ENCODE results near the gene PHF12. TPM values are rescaled to one million over a fixed set of nuclear protein-coding genes. Genes with fewer than 3 reads are reported as not detected.

PHF12 gene
- polyA plus RNA-seq, 1 experiment: 16.5 TPM

DNA sequence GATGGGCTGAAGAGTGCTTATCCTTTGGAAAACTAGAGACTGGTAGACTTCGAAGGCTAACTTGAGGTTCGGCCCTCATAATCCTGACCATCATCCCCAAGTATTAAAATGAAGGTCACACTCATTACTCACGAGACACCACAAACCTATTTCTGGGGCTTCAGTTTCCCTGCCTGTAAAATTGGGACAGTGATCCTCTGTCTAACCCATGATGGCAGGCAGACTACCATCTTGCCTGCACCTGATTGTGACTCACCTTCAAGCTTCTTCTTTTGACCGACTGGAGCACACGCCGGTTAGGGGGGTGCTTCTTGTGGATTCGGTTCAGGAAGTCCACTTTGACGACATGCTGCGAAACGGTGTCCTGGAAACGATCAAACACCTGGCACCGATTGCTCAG is 34.3 kb downstream of the PHF12 start:
- Histone ChIP-seq H3K4me3 (ENCODE audit: low read depth, low read length) (no peak overlapping the region), H3K36me3 (ENCODE audit: control insufficient read depth, insufficient read depth, low read length) (peaks cover 42% of the 10 kb centered on the region), H3K27me3 (ENCODE audit: control insufficient read depth, insufficient read depth, low read length) (no peaks in the 10 kb centered on the region)
- ChIA-PET CTCF (interaction anchor here (0.7 to 4.7 kb wide), 11 partner anchors 8 to 190 kb away, joined by 3 to 43 read pairs (median 5); partner anchors contain the start of genes DHRS13 and TLCD1), POLR2A (no interaction called here)
- TF ChIP-seq, protein P1, sequence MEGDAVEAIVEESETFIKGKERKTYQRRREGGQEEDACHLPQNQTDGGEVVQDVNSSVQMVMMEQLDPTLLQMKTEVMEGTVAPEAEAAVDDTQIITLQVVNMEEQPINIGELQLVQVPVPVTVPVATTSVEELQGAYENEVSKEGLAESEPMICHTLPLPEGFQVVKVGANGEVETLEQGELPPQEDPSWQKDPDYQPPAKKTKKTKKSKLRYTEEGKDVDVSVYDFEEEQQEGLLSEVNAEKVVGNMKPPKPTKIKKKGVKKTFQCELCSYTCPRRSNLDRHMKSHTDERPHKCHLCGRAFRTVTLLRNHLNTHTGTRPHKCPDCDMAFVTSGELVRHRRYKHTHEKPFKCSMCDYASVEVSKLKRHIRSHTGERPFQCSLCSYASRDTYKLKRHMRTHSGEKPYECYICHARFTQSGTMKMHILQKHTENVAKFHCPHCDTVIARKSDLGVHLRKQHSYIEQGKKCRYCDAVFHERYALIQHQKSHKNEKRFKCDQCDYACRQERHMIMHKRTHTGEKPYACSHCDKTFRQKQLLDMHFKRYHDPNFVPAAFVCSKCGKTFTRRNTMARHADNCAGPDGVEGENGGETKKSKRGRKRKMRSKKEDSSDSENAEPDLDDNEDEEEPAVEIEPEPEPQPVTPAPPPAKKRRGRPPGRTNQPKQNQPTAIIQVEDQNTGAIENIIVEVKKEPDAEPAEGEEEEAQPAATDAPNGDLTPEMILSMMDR (IDR thresholded peaks at IDR 0.05; ENCODE audit: insufficient read depth, low read depth, low read length): no peak
- no peak for DNase-seq (ENCODE audit: low read depth)

DNA sequence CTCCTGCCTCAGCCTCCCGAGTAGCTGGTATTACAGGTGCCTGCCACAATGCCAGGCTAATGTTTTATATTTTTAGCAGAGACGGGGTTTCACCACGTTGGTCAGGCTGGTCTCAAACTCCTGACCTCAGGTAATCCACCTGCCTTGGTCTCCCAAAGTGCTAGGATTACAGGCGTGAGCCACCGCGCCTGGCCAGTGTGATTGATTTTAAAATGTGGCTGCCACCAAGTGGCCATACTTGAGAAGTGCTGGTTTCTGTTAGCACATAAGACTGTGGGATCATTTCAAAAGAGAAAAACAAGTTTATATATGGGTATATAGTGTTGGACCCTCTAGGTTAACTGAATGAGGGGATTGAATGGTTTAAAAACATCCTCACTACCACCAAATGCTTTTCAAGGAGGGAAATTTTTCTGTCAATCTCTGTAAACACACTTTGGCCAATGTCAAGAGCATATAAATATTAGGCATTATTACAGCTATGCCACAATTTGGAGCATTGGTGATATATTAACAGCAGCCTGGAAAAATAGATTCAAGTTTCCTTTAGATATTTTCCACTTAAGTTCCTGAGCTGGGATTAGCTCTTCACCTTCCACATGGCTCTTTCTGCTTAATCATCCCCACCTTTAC is 34.9 kb downstream of the PHF12 start:
- Histone ChIP-seq H3K36me3 (ENCODE audit: control insufficient read depth, insufficient read depth, low read length) (peaks cover 45% of the 10 kb centered on the region), H3K27me3 (ENCODE audit: control insufficient read depth, insufficient read depth, low read length) (no peaks in the 10 kb centered on the region), H3K4me3 (ENCODE audit: low read depth, low read length) (no peak overlapping the region)
- no peak for DNase-seq (ENCODE audit: low read depth)
- TF ChIP-seq, protein P1 (IDR thresholded peaks at IDR 0.05; ENCODE audit: insufficient read depth, low read depth, low read length): peak; percentile 64
- CTCF ChIA-PET: interaction anchor here (0.7 to 4.7 kb wide), 15 partner anchors 9 to 189 kb away, joined by 3 to 43 read pairs (median 5); partner anchors contain the start of genes DHRS13, FLOT2 and TLCD1
- POLR2A ChIA-PET: no interaction called here

DNA sequence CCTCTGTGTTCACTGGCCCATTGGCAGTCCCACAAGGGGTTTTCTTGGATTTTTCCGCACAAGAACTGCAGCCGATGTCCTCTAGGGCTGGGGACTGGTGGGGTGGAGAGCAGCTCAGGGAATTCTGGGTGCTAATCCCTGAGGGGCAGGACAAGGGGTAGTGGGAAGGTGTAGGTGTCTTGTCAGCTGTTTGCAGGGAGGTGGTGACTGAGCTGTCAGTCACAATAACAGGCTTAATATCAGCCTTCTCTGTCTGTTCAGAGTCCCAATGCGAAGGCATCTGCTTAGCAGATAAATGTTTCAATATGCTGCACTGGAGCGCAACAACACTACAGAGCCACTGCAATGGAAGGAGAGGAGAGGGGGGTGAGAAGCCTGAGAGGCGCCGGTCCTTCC is 38.4 kb downstream of the PHF12 start:
- CTCF ChIA-PET: interaction anchor here (0.5 to 7.4 kb wide), 11 partner anchors 13 to 392 kb away, joined by 3 to 48 read pairs (median 4); partner anchors contain the start of genes FLOT2, NEK8 and TLCD1
- Histone ChIP-seq H3K4me3 (ENCODE audit: low read depth, low read length) (no peak overlapping the region), H3K27me3 (ENCODE audit: control insufficient read depth, insufficient read depth, low read length) (no peaks in the 10 kb centered on the region), H3K36me3 (ENCODE audit: control insufficient read depth, insufficient read depth, low read length) (peaks cover 46% of the 10 kb centered on the region)
- no peak for DNase-seq (ENCODE audit: low read depth)
- TF ChIP-seq, protein P1 (IDR thresholded peaks at IDR 0.05; ENCODE audit: insufficient read depth, low read depth, low read length): no peak
- POLR2A ChIA-PET: no interaction called here

DNA sequence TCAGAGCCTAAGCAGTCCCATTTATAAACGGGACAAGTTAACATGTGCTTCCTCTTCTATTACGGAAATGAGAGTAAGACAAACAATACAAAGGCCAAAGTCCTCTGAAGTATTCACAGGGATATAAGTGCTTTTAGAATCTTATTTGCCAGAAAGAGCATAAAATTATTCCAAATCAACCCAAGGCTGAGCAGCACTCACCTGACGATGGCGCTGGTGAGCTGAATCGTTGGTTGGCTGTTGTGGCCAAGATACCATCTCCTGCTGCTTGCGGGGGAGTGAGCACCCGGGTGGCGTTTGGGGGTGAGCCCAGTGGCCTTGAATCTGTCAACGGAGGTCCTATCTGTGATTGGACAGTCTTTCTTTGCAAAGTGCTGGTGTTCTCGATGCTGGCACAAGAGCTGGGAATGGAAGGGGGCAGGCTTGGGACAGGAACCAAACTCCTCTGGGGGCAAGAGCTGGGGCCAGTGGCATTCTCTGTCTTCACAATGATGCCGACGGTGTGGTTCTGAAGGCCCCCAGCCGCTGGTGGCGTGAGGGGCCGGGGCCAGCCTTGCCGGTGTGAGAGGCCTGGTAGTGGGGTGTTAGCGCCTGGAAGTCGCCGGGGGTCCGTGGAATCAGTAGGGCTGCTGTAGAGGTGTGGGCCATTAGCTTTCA is 38.9 kb downstream of the PHF12 start:
- peaks cover 46% of the 10 kb centered on the region for H3K36me3 ChIP-seq (ENCODE audit: control insufficient read depth, insufficient read depth, low read length)
- no peak for DNase-seq (ENCODE audit: low read depth)
- H3K27me3 ChIP-seq (ENCODE audit: control insufficient read depth, insufficient read depth, low read length): no peaks in the 10 kb centered on the region
- POLR2A ChIA-PET: no interaction called here
- TF ChIP-seq, protein P1 (IDR thresholded peaks at IDR 0.05; ENCODE audit: insufficient read depth, low read depth, low read length): peak; percentile 29
- CTCF ChIA-PET: interaction anchor here (0.5 to 7.4 kb wide), 12 partner anchors 9 to 393 kb away, joined by 3 to 48 read pairs (median 4); partner anchors contain the start of genes DHRS13, FLOT2, NEK8 and TLCD1
- no peak overlapping the region for H3K4me3 ChIP-seq (ENCODE audit: low read depth, low read length)

DNA sequence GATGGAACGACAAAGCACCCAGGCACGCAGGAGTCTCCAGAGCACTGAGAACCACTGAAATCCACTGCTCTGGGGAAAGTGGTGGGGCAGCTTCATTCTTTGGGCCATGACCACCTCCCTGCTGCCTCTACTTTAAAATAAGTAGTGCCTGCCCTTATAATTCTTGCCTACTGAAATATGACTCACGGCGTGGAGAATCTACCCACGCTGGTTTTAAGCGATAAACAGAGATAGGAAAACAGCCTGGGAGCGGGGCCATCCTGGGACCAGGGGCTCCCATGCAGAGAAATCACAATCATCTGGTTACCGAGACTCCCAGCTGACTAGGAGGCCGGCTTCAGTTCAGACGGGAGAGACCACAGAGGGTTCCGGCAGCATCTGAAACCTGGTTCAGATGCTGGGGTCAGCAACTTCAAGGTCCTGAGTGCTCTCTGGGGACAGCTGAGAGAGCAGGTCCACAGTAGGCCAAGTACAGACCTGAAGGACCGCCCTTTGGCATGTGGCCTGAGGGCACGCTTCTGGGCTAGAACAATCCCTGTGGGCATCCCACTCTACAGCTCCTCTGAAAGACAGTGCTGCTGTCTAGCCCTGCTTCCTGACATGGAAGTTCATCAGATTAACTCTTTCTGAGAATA is 39.8 kb downstream of the PHF12 start:
- Histone ChIP-seq H3K36me3 (ENCODE audit: control insufficient read depth, insufficient read depth, low read length) (peaks cover 44% of the 10 kb centered on the region), H3K27me3 (ENCODE audit: control insufficient read depth, insufficient read depth, low read length) (no peaks in the 10 kb centered on the region), H3K4me3 (ENCODE audit: low read depth, low read length) (no peak overlapping the region)
- TF ChIP-seq, protein P1 (IDR thresholded peaks at IDR 0.05; ENCODE audit: insufficient read depth, low read depth, low read length): no peak
- ChIA-PET CTCF (interaction anchor here (0.6 to 7.4 kb wide), 9 partner anchors 8 to 184 kb away, joined by 3 to 48 read pairs (median 4); partner anchors contain the start of genes DHRS13, FLOT2, NEK8 and TLCD1), POLR2A (no interaction called here)
- no peak for DNase-seq (ENCODE audit: low read depth)

Measured in BJ (cell line).